Measurements from ENCODE around the gene HSPA9. TPM values are rescaled to one million over a fixed set of nuclear protein-coding genes. Genes with fewer than 3 reads are reported as not detected.

HSPA9 gene
- total and polyA plus RNA-seq, 2 of the 13 experiments (the other 11 are each of a cell fraction or from before 2014, with no cell fraction given), result 165 to 478 TPM

DNA sequence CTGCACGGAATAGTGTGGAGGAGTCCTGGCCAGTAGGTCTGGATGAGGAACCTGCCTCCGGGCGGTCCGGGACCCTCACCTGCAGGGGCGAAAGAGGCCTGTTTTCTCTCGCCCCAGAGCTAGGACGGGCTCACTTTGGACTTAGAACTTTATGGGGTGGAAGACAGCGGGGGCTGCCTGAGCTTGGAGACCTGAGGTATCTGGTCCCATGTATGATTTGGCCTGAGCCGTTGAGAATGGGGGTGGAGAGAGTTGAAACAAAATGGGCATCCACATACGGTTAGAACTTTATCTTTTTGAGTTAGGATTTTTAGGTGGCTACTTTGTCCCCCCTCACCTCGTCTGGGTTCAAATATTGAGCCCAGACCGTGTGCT, 31.5 kb downstream of the HSPA9 start (continued):
- TF ChIP-seq, protein P1, sequence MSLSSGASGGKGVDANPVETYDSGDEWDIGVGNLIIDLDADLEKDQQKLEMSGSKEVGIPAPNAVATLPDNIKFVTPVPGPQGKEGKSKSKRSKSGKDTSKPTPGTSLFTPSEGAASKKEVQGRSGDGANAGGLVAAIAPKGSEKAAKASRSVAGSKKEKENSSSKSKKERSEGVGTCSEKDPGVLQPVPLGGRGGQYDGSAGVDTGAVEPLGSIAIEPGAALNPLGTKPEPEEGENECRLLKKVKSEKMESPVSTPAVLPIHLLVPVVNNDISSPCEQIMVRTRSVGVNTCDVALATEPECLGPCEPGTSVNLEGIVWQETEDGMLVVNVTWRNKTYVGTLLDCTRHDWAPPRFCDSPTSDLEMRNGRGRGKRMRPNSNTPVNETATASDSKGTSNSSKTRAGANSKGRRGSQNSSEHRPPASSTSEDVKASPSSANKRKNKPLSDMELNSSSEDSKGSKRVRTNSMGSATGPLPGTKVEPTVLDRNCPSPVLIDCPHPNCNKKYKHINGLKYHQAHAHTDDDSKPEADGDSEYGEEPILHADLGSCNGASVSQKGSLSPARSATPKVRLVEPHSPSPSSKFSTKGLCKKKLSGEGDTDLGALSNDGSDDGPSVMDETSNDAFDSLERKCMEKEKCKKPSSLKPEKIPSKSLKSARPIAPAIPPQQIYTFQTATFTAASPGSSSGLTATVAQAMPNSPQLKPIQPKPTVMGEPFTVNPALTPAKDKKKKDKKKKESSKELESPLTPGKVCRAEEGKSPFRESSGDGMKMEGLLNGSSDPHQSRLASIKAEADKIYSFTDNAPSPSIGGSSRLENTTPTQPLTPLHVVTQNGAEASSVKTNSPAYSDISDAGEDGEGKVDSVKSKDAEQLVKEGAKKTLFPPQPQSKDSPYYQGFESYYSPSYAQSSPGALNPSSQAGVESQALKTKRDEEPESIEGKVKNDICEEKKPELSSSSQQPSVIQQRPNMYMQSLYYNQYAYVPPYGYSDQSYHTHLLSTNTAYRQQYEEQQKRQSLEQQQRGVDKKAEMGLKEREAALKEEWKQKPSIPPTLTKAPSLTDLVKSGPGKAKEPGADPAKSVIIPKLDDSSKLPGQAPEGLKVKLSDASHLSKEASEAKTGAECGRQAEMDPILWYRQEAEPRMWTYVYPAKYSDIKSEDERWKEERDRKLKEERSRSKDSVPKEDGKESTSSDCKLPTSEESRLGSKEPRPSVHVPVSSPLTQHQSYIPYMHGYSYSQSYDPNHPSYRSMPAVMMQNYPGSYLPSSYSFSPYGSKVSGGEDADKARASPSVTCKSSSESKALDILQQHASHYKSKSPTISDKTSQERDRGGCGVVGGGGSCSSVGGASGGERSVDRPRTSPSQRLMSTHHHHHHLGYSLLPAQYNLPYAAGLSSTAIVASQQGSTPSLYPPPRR (CRISPR knock-in tag; IDR thresholded peaks at IDR 0.05; ENCODE audit: borderline replicate concordance), result 0 out of 2 replicates have a peak, but pooled peaks have one; percentile 22
- peak; percentile 16; the same call in 1 of the 2 replicates for TF ChIP-seq DNMT3B (CRISPR knock-in tag; conservative IDR thresholded peaks at IDR 0.05)
- peak; percentile 2; the same call in 1 of the 2 replicates for TF ChIP-seq ZNF777 (CRISPR knock-in tag; IDR thresholded peaks at IDR 0.05)
- TF ChIP-seq, protein P2, sequence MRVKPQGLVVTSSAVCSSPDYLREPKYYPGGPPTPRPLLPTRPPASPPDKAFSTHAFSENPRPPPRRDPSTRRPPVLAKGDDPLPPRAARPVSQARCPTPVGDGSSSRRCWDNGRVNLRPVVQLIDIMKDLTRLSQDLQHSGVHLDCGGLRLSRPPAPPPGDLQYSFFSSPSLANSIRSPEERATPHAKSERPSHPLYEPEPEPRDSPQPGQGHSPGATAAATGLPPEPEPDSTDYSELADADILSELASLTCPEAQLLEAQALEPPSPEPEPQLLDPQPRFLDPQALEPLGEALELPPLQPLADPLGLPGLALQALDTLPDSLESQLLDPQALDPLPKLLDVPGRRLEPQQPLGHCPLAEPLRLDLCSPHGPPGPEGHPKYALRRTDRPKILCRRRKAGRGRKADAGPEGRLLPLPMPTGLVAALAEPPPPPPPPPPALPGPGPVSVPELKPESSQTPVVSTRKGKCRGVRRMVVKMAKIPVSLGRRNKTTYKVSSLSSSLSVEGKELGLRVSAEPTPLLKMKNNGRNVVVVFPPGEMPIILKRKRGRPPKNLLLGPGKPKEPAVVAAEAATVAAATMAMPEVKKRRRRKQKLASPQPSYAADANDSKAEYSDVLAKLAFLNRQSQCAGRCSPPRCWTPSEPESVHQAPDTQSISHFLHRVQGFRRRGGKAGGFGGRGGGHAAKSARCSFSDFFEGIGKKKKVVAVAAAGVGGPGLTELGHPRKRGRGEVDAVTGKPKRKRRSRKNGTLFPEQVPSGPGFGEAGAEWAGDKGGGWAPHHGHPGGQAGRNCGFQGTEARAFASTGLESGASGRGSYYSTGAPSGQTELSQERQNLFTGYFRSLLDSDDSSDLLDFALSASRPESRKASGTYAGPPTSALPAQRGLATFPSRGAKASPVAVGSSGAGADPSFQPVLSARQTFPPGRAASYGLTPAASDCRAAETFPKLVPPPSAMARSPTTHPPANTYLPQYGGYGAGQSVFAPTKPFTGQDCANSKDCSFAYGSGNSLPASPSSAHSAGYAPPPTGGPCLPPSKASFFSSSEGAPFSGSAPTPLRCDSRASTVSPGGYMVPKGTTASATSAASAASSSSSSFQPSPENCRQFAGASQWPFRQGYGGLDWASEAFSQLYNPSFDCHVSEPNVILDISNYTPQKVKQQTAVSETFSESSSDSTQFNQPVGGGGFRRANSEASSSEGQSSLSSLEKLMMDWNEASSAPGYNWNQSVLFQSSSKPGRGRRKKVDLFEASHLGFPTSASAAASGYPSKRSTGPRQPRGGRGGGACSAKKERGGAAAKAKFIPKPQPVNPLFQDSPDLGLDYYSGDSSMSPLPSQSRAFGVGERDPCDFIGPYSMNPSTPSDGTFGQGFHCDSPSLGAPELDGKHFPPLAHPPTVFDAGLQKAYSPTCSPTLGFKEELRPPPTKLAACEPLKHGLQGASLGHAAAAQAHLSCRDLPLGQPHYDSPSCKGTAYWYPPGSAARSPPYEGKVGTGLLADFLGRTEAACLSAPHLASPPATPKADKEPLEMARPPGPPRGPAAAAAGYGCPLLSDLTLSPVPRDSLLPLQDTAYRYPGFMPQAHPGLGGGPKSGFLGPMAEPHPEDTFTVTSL (CRISPR knock-in tag; IDR thresholded peaks at IDR 0.05; ENCODE audit: borderline replicate concordance), result no peak
- TF ChIP-seq, protein P3, sequence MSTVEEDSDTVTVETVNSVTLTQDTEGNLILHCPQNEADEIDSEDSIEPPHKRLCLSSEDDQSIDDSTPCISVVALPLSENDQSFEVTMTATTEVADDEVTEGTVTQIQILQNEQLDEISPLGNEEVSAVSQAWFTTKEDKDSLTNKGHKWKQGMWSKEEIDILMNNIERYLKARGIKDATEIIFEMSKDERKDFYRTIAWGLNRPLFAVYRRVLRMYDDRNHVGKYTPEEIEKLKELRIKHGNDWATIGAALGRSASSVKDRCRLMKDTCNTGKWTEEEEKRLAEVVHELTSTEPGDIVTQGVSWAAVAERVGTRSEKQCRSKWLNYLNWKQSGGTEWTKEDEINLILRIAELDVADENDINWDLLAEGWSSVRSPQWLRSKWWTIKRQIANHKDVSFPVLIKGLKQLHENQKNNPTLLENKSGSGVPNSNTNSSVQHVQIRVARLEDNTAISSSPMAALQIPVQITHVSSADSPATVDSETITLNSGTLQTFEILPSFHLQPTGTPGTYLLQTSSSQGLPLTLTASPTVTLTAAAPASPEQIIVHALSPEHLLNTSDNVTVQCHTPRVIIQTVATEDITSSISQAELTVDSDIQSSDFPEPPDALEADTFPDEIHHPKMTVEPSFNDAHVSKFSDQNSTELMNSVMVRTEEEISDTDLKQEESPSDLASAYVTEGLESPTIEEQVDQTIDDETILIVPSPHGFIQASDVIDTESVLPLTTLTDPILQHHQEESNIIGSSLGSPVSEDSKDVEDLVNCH (CRISPR knock-in tag; IDR thresholded peaks at IDR 0.05), result no peak
- TF ChIP-seq RORA (CRISPR knock-in tag; IDR thresholded peaks at IDR 0.05), result no peak
- TF ChIP-seq NFRKB (IDR thresholded peaks at IDR 0.05), result no peak
- TF ChIP-seq BRD4 (CRISPR knock-in tag; IDR thresholded peaks at IDR 0.05), result no peak
- TF ChIP-seq, protein P4, sequence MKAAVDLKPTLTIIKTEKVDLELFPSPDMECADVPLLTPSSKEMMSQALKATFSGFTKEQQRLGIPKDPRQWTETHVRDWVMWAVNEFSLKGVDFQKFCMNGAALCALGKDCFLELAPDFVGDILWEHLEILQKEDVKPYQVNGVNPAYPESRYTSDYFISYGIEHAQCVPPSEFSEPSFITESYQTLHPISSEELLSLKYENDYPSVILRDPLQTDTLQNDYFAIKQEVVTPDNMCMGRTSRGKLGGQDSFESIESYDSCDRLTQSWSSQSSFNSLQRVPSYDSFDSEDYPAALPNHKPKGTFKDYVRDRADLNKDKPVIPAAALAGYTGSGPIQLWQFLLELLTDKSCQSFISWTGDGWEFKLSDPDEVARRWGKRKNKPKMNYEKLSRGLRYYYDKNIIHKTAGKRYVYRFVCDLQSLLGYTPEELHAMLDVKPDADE (CRISPR knock-in tag; IDR thresholded peaks at IDR 0.05), result no peak
- no peak for TF ChIP-seq TBP (CRISPR knock-in tag; IDR thresholded peaks at IDR 0.05)
- TF ChIP-seq ZNF605 (CRISPR knock-in tag; IDR thresholded peaks at IDR 0.05), result no peak
- TF ChIP-seq SUZ12 (IDR thresholded peaks at IDR 0.05; ENCODE audit: low read depth, low read length), result no peak
- 0 out of 2 replicates have a peak, but pooled peaks have one; percentile 12 for TF ChIP-seq NFE2L1 (CRISPR knock-in tag; IDR thresholded peaks at IDR 0.05; ENCODE audit: borderline replicate concordance)
- no peak for TF ChIP-seq U2AF2 (IDR thresholded peaks at IDR 0.05; ENCODE audit: low read depth, low read length)
- TF ChIP-seq RCOR2 (CRISPR knock-in tag; IDR thresholded peaks at IDR 0.05), result no peak
- no peak for TF ChIP-seq CREB1 (IDR thresholded peaks at IDR 0.05)
- TF ChIP-seq CREB1 (CRISPR knock-in tag; IDR thresholded peaks at IDR 0.05), result no peak
- TF ChIP-seq FOXC1 (CRISPR knock-in tag; IDR thresholded peaks at IDR 0.05; ENCODE audit: borderline replicate concordance), result no peak
